22Rv1 (cell line): ENCODE measurements around the gene HCST.
"Not testable (repeated sequence)": the region's sequence is repeated elsewhere in the genome, so short reads cannot be mapped to it uniquely, and the experiment has no call there.

ENCODE experiments used
- H3K27ac ChIP-seq: fragments of 450-650 bp; 2 replicates; pipeline ENCODE4 v1.5.1; 2017
- ZFX ChIP-seq: fragments of 450-650 bp; IDR thresholded peaks from 2 replicates; pipeline ENCODE4 v1.6.1; 2017; ENCODE audit warnings: antibody characterized with exemption, borderline replicate concordance
- TF ChIP-seq, protein P1 (sequence below): fragments of 450-650 bp; IDR thresholded peaks from 2 replicates; pipeline ENCODE4 v1.5.1; 2017; ENCODE audit warnings: mild to moderate bottlenecking

The HCST gene

DNA sequence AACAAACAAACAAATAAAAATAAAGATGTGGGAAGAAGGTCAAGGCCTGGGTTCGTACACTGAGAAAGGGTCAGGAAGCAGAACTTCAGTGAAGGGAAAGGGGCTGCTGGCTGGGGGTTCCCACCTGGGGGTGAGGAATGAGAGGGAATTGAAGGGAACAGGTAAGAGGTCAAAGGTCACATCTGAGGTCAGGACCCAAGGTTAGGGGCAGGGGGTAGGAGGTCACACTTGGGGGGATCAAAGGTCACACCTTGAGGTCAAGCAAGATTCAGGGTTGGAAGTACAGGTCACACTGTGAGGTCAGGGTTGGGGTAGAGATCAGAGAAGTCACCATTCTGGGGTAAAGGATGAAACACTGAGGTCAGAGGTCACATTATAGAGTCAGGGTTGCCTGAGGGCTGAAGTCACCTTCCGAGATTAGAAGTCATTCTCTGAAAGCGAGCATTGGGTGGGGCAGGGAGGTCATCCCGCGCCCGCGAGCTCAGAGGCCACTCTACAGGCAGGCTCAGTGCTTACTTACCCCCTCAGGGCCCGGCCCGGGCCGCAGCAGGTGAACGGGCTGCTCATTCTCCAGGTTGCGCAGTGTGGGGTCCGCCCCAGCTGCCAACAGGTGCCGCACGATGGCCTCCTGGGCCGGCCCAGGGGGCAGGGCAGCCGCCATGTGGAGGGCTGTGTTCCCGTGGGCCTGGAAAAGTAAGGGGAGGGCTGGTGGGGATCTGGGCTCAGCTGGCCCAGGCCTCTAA is 12.8 kb upstream of the HCST start:
- TF ChIP-seq ZFX = no peak
- TF ChIP-seq, protein P1, sequence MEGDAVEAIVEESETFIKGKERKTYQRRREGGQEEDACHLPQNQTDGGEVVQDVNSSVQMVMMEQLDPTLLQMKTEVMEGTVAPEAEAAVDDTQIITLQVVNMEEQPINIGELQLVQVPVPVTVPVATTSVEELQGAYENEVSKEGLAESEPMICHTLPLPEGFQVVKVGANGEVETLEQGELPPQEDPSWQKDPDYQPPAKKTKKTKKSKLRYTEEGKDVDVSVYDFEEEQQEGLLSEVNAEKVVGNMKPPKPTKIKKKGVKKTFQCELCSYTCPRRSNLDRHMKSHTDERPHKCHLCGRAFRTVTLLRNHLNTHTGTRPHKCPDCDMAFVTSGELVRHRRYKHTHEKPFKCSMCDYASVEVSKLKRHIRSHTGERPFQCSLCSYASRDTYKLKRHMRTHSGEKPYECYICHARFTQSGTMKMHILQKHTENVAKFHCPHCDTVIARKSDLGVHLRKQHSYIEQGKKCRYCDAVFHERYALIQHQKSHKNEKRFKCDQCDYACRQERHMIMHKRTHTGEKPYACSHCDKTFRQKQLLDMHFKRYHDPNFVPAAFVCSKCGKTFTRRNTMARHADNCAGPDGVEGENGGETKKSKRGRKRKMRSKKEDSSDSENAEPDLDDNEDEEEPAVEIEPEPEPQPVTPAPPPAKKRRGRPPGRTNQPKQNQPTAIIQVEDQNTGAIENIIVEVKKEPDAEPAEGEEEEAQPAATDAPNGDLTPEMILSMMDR = no peak
- no peak overlapping the region for H3K27ac ChIP-seq

DNA sequence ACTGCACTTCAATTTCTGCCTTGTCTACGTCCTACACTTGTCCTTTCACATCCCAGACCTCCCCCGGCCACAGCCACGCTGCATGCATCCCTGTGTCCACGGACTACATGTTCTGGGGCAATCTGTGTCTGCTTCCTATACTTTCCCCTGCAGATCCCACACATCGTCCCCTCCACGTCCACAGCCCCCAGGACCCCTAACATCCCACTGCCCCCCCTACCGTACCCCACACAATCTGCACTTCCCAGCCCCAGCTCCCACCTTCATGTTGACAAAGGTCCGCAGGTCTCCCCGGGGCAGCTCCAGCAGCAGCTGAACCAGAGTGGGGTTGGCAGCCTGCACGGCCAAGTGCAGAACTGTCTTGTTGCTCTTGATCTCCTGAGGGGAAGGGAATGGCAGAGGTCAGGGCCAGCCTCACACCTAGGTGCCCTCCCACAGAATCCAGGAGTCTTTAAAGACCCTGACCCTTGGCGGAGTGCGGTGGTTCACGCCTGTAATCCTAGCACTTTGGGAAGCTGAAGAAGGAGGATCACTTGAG is 12.1 kb upstream of the HCST start:
- TF ChIP-seq, protein P1 = no peak
- no peak for TF ChIP-seq ZFX
- H3K27ac ChIP-seq = no peak overlapping the region

DNA sequence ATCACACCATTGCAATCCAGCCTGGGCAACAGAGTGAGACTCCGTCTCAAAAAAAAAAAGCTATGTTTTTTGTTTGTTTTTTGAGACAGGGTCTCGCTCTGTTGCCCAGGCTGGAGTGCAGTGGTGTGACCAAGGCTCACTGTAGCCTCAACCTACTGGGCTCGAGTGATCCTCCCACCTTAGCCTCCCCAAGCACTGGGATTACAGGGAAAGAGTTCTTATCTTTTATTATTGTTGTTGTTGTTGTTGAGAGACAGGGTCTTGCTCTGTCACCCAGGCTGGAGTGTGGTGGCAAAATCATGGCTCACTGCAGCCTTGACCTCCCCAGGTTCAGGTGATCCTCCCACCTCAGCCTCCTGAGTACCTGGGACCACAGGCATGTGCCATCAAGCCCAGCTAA is 10.5 kb upstream of the HCST start:
- H3K27ac ChIP-seq = not testable (repeated sequence)

DNA sequence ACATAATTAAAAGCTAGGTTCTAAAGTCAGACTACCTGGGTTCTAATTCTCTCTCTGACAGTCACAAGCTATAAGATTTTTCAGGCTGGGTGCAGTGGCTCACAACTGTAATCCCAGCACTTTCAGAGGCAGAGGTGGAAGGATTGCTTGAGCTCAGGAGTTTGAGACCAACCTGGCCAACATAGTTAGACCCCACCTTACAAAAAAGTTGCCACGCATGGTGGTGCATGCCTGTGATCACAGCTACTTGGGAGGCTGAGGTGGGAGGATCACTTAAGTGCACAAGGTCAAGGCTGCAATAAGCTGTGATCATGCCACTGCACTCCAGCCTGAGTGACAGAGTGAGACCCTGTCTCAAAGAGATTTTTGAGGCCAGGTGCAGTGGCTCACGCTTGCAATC is 8.0 kb upstream of the HCST start:
- H3K27ac ChIP-seq = no peak overlapping the region
- no peak for TF ChIP-seq ZFX
- TF ChIP-seq, protein P1 = no peak

DNA sequence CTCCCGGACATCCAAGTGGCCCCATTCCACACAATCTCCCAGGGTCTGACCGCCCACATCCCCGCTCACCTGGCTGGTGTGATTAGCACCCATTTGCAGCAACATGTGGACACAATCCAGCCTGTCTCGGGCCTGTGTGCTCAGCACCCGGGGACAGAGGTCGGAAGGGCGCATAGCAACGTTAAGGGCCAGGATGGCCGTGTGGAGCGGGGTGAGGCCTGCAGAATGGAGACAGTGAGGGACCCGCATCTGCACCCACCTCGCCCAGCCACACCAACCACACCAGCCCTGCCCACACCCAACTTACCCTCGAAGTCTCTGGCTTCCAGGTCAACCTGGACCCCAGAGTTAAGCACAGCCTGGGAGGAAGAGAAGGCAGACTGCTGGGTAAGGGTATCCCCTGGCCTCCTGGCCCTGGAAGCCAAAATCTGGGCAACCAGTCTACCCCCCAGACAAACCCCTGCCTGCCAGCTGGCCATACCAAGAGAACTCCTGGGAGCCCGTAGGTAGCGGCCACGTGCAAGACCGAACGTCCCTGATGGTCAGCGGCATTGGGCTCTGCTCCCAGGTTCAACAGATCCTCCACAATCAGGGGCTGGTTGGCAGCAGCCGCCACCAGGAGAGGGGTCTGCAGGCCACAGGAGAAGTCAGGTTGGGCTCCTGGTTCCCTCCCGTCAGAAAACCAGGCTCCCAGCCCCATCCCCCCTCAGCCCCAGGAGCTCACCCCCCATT is 6.3 kb upstream of the HCST start:
- H3K27ac ChIP-seq = no peak overlapping the region
- TF ChIP-seq ZFX = no peak
- TF ChIP-seq, protein P1 = no peak

DNA sequence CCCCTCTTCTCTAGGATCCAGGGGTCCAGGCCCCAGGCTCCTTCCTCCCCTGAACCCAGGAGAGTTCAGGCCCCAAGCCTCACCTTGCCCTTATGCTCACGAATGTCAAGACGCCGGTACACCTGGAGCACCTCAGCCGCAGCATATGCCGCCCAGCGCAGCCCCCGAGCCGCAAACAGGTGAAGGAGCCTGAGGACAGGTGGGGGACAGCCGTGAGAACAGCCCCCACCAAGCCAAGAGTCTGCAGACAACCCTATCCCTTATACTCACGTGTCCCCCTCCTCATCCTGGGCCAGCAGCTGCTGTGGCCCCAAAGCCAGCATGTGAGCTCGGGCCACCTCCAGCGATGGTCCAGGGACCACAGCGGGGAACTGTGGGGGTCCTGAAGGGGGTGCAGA is 5.7 kb upstream of the HCST start:
- TF ChIP-seq, protein P1 = no peak
- TF ChIP-seq ZFX = no peak

DNA sequence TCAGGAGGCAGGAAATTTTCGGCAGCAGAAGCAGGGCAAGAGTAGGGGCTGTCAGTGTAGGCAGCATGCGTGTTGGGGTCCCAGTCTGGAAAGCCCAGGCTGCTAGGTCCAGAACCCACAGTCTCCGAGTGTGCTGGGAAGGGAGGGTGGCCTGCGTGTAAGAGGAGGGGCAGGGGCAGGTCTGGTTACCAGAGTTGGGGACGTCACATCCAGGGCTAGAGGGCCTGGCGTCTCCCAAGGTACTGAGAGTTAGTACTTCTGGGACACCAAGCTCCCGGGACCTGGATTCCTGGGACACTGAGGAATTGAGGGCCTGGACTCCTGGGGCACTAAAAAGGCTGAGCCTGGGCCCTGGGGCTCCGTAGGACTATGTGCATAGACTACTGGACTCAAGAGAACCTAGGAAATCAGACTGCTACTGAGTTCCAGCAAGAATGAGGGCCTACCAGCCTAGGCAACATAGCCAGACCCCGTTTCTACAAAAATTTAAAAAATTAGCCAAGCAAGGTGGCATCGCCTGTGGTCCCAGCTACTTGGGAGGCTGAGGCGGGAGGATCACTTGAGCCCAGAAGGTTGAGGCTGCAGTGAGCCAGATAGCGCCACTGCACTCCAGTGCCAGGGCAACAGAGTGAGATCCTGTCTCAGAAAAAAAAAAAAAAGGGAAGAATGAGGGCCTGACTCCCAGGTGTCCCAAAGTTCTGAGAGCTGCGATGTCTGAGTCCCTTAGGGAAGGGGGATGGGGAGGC is 4.5 kb upstream of the HCST start:
- TF ChIP-seq, protein P1 = no peak
- no peak for TF ChIP-seq ZFX
- no peak overlapping the region for H3K27ac ChIP-seq

More for the DNA sequence above, 5.7 kb upstream of the HCST start:
- no peak overlapping the region for H3K27ac ChIP-seq
